Measurements from ENCODE around the gene TRIP10. TPM values are rescaled to one million over a fixed set of nuclear protein-coding genes. Genes with fewer than 3 reads are reported as not detected.

Gene TRIP10
- total and polyA plus RNA-seq, 2 of the 4 experiments (the other 2 are of a cell fraction): 39.1 to 47.0 TPM

DNA sequence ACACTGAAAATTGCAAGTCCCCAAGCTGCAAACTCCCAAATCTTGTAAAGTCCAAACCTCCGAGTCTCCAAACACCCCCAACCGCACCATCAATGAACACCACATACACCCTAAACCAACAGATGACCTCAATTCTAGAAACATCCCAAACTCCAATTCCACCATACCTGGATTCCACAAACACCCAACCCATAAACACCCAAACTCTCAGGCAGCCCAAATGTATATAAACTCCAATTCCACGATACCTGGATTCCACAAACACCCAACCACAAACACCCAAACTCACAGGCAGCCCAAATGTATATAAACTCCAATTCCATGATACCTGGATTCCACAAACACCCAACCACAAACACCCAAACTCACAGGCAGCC lies 19.5 kb upstream of the TRIP10 start:
- Histone ChIP-seq H2BK120ac (ENCODE audit: low read depth, low read length) (no peak overlapping the region), H3K23ac (ENCODE audit: low read depth, low read length) (no peak overlapping the region), H3K4me2 (ENCODE audit: low read depth, low read length) (no peak overlapping the region), H2AK9ac (replicated peaks; ENCODE audit: low read depth, low read length, poor library complexity) (no peak overlapping the region), H3K79me1 (ENCODE audit: low read depth in 1 of 2, low read length in 2 of 2) (no peaks in the 10 kb centered on the region), H3K36me3 (ENCODE audit: control insufficient read depth, insufficient read depth, low read length) (peaks cover 4% of the 10 kb centered on the region; the same call in 1 of the 2 replicates), H3K14ac (replicated peaks; ENCODE audit: low read depth, low read length) (no peak overlapping the region), H3K9me3 (ENCODE audit: control insufficient read depth, insufficient read depth, low read length) (no peaks in the 10 kb centered on the region), H3K4me1 (ENCODE audit: control insufficient read depth, insufficient read depth, low read length) (peaks cover 2% of the 10 kb centered on the region; the same call in 1 of the 2 replicates), H2BK20ac (ENCODE audit: low read depth, low read length) (no peak overlapping the region), H4K91ac (ENCODE audit: insufficient read depth, low read depth, low read length) (no peak overlapping the region), H3K18ac (ENCODE audit: low read depth, low read length) (no peak overlapping the region), H3K27ac (ENCODE audit: insufficient read depth, low read length) (no peak overlapping the region), H4K20me1 (ENCODE audit: insufficient read depth, low read length) (no peaks in the 10 kb centered on the region), H2AK5ac (ENCODE audit: low read depth, low read length) (no peak overlapping the region), H3K9me1 (ENCODE audit: insufficient read depth, low read length) (no peaks in the 10 kb centered on the region), H2BK5ac (ENCODE audit: low read depth, low read length, poor library complexity, severe bottlenecking) (no peak overlapping the region), H2BK15ac (ENCODE audit: low read depth, low read length) (no peak overlapping the region), H3K9ac (ENCODE audit: low read depth, low read length) (no peak overlapping the region), H3K4ac (ENCODE audit: low read depth, low read length) (no peak overlapping the region), H3K4me3 (ENCODE audit: insufficient read depth, low read depth, low read length) (no peak overlapping the region), H4K8ac (ENCODE audit: low read depth in 2 of 2, low read length in 2 of 2) (no peak overlapping the region), H2AFZ (replicated peaks; ENCODE audit: low read length, poor library complexity) (no peak overlapping the region), H4K5ac (ENCODE audit: low read depth, low read length) (no peak overlapping the region), H3K27me3 (ENCODE audit: control insufficient read depth, insufficient read depth, low read length) (no peaks in the 10 kb centered on the region), H3K56ac (ENCODE audit: extremely low read depth, insufficient read depth, low read length) (no peak overlapping the region)
- 100% methylated on average over 3 of the region's 3 CpGs; no CpG with 5 or more reads in 1 of the 2 experiments for WGBS, 2 experiments (ENCODE audit: extremely low coverage in 2 of 2, insufficient read length in 1 of 2)
- CTCF ChIA-PET: no interaction called here
- dilution Hi-C loops (cut with HindIII; ENCODE audit: low sequenced_read_pairs, unreplicated experiment) (no loop called here), in situ Hi-C loops (cut with MboI; ENCODE audit: low sequenced_read_pairs) (no loop called here), intact Hi-C loops (cut with micrococcal nuclease) (no loop called here)
- DNase-seq (no peak), ATAC-seq (ENCODE audit: low read depth) (no peak)
- TF ChIP-seq FOS (IDR thresholded peaks at IDR 0.05; ENCODE audit: low read depth, low read length) (no peak), RAD21 (IDR thresholded peaks at IDR 0.05; ENCODE audit: low read length) (no peak), CEBPB (IDR thresholded peaks at IDR 0.05; ENCODE audit: low read depth, low read length) (no peak), NFE2L2 (IDR thresholded peaks at IDR 0.05; ENCODE audit: low read depth, low read length) (no peak)
- TF ChIP-seq, protein P1, sequence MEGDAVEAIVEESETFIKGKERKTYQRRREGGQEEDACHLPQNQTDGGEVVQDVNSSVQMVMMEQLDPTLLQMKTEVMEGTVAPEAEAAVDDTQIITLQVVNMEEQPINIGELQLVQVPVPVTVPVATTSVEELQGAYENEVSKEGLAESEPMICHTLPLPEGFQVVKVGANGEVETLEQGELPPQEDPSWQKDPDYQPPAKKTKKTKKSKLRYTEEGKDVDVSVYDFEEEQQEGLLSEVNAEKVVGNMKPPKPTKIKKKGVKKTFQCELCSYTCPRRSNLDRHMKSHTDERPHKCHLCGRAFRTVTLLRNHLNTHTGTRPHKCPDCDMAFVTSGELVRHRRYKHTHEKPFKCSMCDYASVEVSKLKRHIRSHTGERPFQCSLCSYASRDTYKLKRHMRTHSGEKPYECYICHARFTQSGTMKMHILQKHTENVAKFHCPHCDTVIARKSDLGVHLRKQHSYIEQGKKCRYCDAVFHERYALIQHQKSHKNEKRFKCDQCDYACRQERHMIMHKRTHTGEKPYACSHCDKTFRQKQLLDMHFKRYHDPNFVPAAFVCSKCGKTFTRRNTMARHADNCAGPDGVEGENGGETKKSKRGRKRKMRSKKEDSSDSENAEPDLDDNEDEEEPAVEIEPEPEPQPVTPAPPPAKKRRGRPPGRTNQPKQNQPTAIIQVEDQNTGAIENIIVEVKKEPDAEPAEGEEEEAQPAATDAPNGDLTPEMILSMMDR (conservative IDR thresholded peaks at IDR 0.05; ENCODE audit: low read depth, low read length): no peak
- TF ChIP-seq, protein P2, sequence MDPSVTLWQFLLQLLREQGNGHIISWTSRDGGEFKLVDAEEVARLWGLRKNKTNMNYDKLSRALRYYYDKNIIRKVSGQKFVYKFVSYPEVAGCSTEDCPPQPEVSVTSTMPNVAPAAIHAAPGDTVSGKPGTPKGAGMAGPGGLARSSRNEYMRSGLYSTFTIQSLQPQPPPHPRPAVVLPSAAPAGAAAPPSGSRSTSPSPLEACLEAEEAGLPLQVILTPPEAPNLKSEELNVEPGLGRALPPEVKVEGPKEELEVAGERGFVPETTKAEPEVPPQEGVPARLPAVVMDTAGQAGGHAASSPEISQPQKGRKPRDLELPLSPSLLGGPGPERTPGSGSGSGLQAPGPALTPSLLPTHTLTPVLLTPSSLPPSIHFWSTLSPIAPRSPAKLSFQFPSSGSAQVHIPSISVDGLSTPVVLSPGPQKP (IDR thresholded peaks at IDR 0.05; ENCODE audit: borderline replicate concordance, low read depth, low read length): no peak
- TF ChIP-seq, protein P3, sequence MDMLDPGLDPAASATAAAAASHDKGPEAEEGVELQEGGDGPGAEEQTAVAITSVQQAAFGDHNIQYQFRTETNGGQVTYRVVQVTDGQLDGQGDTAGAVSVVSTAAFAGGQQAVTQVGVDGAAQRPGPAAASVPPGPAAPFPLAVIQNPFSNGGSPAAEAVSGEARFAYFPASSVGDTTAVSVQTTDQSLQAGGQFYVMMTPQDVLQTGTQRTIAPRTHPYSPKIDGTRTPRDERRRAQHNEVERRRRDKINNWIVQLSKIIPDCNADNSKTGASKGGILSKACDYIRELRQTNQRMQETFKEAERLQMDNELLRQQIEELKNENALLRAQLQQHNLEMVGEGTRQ (IDR thresholded peaks at IDR 0.05; ENCODE audit: low read depth, low read length): no peak
- POLR2A ChIA-PET (ENCODE audit: unreplicated experiment): no interaction called here
- no TSS peak for BruUV-seq (replicated peaks)
